Measurements from ENCODE around the gene ADTRP. TPM values are rescaled to one million over a fixed set of nuclear protein-coding genes. Genes with fewer than 3 reads are reported as not detected.

The ADTRP gene
- total RNA-seq, 1 experiment from 2014 or later, result 0.50 TPM

DNA sequence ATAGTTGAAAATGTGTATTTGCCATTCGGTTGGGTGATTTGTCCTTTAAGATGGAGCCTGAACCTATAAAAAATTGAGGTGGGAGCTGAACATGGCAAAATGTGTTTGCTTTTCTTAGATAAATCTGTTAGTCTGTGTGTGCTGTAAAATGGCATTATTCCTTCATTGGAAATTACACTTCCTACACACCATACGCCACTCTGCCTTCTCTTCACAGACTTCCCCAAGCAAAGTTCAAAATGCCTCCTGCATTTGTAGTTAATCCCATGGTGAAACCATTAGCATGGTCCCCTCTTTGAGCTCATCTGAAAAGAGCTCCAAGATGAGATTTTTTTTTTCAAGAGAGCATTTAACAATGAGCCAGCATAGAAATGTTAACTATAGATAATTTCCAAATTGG lies 567 bp downstream of the ADTRP start (continued):
- TF ChIP-seq, protein P1, sequence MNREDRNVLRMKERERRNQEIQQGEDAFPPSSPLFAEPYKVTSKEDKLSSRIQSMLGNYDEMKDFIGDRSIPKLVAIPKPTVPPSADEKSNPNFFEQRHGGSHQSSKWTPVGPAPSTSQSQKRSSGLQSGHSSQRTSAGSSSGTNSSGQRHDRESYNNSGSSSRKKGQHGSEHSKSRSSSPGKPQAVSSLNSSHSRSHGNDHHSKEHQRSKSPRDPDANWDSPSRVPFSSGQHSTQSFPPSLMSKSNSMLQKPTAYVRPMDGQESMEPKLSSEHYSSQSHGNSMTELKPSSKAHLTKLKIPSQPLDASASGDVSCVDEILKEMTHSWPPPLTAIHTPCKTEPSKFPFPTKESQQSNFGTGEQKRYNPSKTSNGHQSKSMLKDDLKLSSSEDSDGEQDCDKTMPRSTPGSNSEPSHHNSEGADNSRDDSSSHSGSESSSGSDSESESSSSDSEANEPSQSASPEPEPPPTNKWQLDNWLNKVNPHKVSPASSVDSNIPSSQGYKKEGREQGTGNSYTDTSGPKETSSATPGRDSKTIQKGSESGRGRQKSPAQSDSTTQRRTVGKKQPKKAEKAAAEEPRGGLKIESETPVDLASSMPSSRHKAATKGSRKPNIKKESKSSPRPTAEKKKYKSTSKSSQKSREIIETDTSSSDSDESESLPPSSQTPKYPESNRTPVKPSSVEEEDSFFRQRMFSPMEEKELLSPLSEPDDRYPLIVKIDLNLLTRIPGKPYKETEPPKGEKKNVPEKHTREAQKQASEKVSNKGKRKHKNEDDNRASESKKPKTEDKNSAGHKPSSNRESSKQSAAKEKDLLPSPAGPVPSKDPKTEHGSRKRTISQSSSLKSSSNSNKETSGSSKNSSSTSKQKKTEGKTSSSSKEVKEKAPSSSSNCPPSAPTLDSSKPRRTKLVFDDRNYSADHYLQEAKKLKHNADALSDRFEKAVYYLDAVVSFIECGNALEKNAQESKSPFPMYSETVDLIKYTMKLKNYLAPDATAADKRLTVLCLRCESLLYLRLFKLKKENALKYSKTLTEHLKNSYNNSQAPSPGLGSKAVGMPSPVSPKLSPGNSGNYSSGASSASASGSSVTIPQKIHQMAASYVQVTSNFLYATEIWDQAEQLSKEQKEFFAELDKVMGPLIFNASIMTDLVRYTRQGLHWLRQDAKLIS (CRISPR knock-in tag; IDR thresholded peaks at IDR 0.05; ENCODE audit: borderline replicate concordance), result no peak
- TF ChIP-seq ZNF671 (CRISPR knock-in tag; IDR thresholded peaks at IDR 0.05), result no peak
- no peak for TF ChIP-seq RORB (CRISPR knock-in tag; IDR thresholded peaks at IDR 0.05)
- no peak for TF ChIP-seq FOXK1 (CRISPR knock-in tag; IDR thresholded peaks at IDR 0.05)
- no peak for TF ChIP-seq ZNF232 (CRISPR knock-in tag; IDR thresholded peaks at IDR 0.05)
- no peak for TF ChIP-seq ZNF416 (CRISPR knock-in tag; IDR thresholded peaks at IDR 0.05)
- TF ChIP-seq, protein P2, sequence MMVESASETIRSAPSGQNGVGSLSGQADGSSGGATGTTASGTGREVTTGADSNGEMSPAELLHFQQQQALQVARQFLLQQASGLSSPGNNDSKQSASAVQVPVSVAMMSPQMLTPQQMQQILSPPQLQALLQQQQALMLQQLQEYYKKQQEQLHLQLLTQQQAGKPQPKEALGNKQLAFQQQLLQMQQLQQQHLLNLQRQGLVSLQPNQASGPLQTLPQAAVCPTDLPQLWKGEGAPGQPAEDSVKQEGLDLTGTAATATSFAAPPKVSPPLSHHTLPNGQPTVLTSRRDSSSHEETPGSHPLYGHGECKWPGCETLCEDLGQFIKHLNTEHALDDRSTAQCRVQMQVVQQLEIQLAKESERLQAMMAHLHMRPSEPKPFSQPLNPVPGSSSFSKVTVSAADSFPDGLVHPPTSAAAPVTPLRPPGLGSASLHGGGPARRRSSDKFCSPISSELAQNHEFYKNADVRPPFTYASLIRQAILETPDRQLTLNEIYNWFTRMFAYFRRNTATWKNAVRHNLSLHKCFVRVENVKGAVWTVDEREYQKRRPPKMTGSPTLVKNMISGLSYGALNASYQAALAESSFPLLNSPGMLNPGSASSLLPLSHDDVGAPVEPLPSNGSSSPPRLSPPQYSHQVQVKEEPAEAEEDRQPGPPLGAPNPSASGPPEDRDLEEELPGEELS (CRISPR knock-in tag; IDR thresholded peaks at IDR 0.05), result no peak

DNA sequence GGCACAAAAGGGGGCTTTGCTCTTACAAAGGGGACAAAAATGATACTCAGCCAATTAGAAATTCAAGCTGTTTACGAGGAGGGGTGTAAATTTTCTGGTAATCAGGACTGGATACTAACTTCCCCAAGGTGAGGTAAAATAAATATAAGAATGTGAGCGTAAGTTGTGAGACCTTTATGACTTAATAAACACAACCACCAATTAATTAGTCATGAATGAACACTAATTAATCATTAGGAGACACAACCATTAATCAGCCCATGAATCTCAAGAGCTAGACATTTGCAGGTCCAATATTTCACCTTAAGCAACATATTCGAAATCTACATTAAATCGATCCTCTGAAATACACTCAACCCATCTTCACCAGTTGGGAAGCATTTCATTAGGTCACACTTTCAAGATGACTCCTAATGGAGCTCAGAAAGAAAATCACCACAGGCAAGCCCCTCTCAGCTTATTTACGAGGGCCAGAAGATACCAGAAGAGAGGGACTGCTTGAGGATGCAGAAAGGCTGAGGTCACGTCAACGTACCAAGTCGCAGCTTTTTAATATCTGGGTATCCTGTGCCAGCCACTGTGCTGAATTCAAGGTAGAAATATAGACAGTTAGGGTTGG lies 2.7 kb downstream of the ADTRP start:
- POLR2A ChIA-PET, result interaction anchor here (0.7 kb wide), 1 partner anchor 617 kb away, joined by 3 read pairs; no protein-coding TSS in a partner anchor
- Mint-ChIP-seq H3K4me3 (no peak overlapping the region), H3K27ac (no peak overlapping the region), H3K9me3 (no peaks in the 10 kb centered on the region), H3K36me3 (no peaks in the 10 kb centered on the region), H3K4me1 (peaks cover 53% of the 10 kb centered on the region), H3K27me3 (ENCODE audit: low read depth) (no peaks in the 10 kb centered on the region; the same call in 1 of the 2 replicates)
- ATAC-seq, result no peak
- CTCF ChIA-PET, result no interaction called here
- DNase-seq (ENCODE audit: low spot score), result no peak
- TF ChIP-seq, protein P3, sequence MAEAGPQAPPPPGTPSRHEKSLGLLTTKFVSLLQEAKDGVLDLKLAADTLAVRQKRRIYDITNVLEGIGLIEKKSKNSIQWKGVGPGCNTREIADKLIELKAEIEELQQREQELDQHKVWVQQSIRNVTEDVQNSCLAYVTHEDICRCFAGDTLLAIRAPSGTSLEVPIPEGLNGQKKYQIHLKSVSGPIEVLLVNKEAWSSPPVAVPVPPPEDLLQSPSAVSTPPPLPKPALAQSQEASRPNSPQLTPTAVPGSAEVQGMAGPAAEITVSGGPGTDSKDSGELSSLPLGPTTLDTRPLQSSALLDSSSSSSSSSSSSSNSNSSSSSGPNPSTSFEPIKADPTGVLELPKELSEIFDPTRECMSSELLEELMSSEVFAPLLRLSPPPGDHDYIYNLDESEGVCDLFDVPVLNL (CRISPR knock-in tag; IDR thresholded peaks at IDR 0.05; ENCODE audit: borderline replicate concordance, low read depth), result no peak
- TF ChIP-seq ELF4 (CRISPR knock-in tag; IDR thresholded peaks at IDR 0.05; ENCODE audit: low read depth) (no peak), ZNF423 (CRISPR knock-in tag; IDR thresholded peaks at IDR 0.05) (no peak), ZNF396 (CRISPR knock-in tag; IDR thresholded peaks at IDR 0.05; ENCODE audit: borderline replicate concordance) (no peak), TEAD4 (CRISPR knock-in tag; IDR thresholded peaks at IDR 0.05) (no peak), ZNF416 (CRISPR knock-in tag; IDR thresholded peaks at IDR 0.05) (no peak), SP1 (CRISPR knock-in tag; conservative IDR thresholded peaks at IDR 0.05) (no peak)
- TF ChIP-seq, protein P2 (CRISPR knock-in tag; IDR thresholded peaks at IDR 0.05), result no peak
- TF ChIP-seq, protein P4, sequence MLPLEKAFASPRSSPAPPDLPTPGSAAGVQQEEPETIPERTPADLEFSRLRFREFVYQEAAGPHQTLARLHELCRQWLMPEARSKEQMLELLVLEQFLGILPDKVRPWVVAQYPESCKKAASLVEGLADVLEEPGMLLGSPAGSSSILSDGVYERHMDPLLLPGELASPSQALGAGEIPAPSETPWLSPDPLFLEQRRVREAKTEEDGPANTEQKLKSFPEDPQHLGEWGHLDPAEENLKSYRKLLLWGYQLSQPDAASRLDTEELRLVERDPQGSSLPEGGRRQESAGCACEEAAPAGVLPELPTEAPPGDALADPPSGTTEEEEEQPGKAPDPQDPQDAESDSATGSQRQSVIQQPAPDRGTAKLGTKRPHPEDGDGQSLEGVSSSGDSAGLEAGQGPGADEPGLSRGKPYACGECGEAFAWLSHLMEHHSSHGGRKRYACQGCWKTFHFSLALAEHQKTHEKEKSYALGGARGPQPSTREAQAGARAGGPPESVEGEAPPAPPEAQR (CRISPR knock-in tag; IDR thresholded peaks at IDR 0.05), result no peak
- TF ChIP-seq, protein P5, sequence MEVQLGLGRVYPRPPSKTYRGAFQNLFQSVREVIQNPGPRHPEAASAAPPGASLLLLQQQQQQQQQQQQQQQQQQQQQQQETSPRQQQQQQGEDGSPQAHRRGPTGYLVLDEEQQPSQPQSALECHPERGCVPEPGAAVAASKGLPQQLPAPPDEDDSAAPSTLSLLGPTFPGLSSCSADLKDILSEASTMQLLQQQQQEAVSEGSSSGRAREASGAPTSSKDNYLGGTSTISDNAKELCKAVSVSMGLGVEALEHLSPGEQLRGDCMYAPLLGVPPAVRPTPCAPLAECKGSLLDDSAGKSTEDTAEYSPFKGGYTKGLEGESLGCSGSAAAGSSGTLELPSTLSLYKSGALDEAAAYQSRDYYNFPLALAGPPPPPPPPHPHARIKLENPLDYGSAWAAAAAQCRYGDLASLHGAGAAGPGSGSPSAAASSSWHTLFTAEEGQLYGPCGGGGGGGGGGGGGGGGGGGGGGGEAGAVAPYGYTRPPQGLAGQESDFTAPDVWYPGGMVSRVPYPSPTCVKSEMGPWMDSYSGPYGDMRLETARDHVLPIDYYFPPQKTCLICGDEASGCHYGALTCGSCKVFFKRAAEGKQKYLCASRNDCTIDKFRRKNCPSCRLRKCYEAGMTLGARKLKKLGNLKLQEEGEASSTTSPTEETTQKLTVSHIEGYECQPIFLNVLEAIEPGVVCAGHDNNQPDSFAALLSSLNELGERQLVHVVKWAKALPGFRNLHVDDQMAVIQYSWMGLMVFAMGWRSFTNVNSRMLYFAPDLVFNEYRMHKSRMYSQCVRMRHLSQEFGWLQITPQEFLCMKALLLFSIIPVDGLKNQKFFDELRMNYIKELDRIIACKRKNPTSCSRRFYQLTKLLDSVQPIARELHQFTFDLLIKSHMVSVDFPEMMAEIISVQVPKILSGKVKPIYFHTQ (CRISPR knock-in tag; IDR thresholded peaks at IDR 0.05), result no peak
- TF ChIP-seq, protein P6, sequence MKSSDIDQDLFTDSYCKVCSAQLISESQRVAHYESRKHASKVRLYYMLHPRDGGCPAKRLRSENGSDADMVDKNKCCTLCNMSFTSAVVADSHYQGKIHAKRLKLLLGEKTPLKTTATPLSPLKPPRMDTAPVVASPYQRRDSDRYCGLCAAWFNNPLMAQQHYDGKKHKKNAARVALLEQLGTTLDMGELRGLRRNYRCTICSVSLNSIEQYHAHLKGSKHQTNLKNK (CRISPR knock-in tag; IDR thresholded peaks at IDR 0.05), result no peak
- TF ChIP-seq, protein P7, sequence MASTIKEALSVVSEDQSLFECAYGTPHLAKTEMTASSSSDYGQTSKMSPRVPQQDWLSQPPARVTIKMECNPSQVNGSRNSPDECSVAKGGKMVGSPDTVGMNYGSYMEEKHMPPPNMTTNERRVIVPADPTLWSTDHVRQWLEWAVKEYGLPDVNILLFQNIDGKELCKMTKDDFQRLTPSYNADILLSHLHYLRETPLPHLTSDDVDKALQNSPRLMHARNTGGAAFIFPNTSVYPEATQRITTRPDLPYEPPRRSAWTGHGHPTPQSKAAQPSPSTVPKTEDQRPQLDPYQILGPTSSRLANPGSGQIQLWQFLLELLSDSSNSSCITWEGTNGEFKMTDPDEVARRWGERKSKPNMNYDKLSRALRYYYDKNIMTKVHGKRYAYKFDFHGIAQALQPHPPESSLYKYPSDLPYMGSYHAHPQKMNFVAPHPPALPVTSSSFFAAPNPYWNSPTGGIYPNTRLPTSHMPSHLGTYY (CRISPR knock-in tag; IDR thresholded peaks at IDR 0.05), result no peak
